Body of pancreas (tissue), 4 donors: ENCODE measurements around the gene VWA5B1.
"Not testable (repeated sequence)": the region's sequence is repeated elsewhere in the genome, so short reads cannot be mapped to it uniquely, and the experiment has no call there.

Source experiments
- CTCF ChIP-seq, 7 experiments: fragments of 450-650 bp in 4 of 7; fragments of 200-600 bp in 3 of 7; sonication (generic) in 3 of 7; IDR thresholded peaks; one replicate each; pipeline ENCODE4 v1.5.1; 2016 to 2019; ENCODE audit warnings: antibody characterized with exemption in 7 of 7
- POLR2A ChIP-seq, 3 donors: fragments of 450-650 bp; IDR thresholded peaks; one replicate each; pipeline ENCODE4 v1.6.1; 2016; ENCODE audit warnings: antibody characterized with exemption in 3 of 3, mild to moderate bottlenecking in 2 of 3

- TF ChIP-seq CTCF, POLR2A (IDR thresholded peaks at IDR 0.05): not testable (repeated sequence)
These were observed 3.0 kb upstream of the VWA5B1 start for GRCh38 chr1:20287696-20288095.
